RKO (cell line): ENCODE measurements around the gene ANXA5.

ENCODE experiments used
- DNase-seq: peaks from one replicate; pipeline ENCODE4 v3.0.0-alpha.2; 2016; ENCODE audit warnings: low spot score

The ANXA5 gene

GRCh38 chr4:121642292-121642691, 54.5 kb downstream of the ANXA5 start:
- no peak for DNase-seq

GRCh38 chr4:121633653-121634052, 63.1 kb downstream of the ANXA5 start:
- no peak for DNase-seq

DNA sequence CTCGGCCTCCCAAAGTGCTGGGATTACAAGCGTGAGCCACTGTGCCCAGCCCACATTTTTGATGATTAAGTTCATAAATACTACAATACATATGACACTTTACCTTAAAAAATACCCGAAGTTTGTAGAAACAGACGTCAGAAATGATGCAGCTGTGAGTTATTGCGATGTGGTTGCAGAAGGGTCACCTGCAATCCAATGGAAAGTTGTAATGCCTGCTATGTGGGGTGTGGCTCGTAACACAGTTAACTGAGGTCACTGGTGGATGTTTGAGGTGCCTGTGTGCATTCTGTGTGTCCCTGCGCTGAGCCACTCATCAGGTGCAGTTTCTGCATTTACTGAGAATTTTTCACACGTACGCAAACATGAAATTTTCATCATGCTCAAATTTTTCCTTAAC, 64.1 kb downstream of the ANXA5 start:
- no peak for DNase-seq
